Choroid plexus epithelial cell (primary cell): ENCODE results near the gene SP5.

Source experiments
- DNase-seq: peaks from one replicate; pipeline ENCODE4 v3.0.0-alpha.2; 2010; ENCODE audit warnings: low read depth
- H3K4me3 ChIP-seq: 2 replicates; pipeline ENCODE4 v1.5.1; 2011; ENCODE audit warnings: low read depth, mild to moderate bottlenecking, control low read depth, low read length, moderate library complexity
- CTCF ChIP-seq: conservative IDR thresholded peaks from 2 replicates; pipeline ENCODE4 v1.5.1; 2011; ENCODE audit warnings: low read depth, mild to moderate bottlenecking, control low read depth, inconsistent platforms, low read length, moderate library complexity

Gene SP5

DNA sequence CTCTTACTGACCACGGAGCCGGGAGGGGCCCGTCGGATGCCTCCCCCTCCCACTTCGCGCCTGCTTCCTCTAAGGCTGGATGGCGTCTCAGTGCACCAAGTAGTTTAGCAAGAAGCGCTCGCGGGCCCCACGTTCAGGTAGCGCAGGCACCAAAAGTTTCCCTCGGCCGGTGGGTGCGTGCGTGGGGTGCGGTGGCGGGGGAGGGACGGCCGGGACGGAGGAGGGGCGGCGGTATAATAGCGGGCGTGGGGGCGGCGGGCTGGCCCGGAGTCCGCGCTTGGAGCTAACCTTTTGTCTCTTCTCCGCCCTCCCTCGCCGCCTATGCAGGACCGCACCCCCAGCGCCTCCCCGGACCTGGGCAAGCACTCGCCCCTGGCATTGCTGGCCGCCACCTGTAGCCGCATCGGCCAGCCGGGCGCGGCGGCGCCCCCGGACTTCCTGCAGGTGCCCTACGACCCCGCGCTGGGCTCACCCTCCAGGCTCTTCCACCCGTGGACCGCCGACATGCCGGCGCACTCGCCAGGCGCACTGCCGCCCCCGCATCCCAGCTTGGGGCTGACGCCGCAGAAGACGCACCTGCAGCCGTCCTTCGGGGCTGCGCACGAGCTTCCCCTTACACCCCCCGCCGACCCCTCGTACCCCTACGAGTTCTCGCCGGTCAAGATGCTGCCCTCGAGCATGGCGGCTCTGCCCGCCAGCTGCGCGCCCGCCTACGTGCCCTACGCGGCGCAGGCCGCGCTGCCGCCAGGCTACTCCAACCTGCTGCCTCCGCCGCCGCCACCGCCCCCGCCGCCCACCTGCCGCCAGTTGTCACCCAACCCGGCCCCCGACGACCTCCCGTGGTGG, 1.0 kb downstream of the SP5 start:
- H3K4me3 ChIP-seq, result no peak overlapping the region
- TF ChIP-seq CTCF, result no peak
- DNase-seq, result no peak

DNA sequence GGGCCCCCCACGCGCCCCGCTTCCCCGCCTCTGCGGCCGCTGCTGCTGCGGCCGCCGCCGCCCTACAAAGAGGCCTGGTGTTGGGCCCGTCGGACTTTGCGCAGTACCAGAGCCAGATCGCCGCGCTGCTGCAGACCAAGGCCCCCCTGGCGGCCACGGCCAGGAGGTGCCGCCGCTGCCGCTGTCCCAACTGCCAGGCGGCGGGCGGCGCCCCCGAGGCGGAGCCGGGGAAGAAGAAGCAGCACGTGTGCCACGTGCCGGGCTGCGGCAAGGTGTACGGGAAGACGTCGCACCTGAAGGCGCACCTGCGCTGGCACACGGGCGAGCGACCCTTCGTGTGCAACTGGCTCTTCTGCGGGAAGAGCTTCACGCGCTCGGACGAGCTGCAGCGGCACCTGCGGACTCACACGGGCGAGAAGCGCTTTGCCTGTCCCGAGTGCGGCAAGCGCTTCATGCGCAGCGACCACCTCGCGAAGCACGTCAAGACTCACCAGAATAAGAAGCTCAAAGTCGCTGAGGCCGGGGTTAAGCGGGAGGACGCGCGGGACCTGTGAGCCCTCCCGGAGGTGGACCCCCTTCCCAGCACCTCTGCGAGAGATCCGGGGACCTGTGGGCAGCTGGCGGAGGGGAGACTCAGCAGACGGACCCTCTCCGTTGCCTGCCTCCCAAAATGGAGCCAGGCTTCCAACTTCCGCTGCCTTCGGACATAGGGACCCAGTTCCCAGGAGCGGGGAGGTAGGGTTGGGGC, 1.9 kb downstream of the SP5 start:
- DNase-seq, result peak; percentile 29
- no peak overlapping the region for H3K4me3 ChIP-seq
- peak; percentile 41 for TF ChIP-seq CTCF

DNA sequence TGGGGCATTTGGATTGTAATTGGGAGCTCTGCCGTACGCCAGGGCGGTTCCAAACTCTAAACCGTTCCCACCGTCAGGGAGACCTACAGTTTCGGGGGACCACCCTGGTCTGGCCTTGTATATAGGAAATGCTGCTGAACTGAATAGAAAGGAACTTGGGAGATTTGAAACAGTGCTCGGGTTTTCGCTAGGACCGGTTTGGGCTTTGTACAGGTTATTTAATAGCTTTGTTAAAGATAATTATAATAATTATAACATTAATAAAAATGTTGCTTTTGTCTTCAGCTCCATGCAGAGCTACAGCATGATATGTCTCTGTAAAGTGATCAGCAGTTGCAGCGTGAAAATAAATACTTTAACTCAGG, 2.4 kb downstream of the SP5 start:
- H3K4me3 ChIP-seq, result no peak overlapping the region
- no peak for DNase-seq
- TF ChIP-seq CTCF, result no peak

DNA sequence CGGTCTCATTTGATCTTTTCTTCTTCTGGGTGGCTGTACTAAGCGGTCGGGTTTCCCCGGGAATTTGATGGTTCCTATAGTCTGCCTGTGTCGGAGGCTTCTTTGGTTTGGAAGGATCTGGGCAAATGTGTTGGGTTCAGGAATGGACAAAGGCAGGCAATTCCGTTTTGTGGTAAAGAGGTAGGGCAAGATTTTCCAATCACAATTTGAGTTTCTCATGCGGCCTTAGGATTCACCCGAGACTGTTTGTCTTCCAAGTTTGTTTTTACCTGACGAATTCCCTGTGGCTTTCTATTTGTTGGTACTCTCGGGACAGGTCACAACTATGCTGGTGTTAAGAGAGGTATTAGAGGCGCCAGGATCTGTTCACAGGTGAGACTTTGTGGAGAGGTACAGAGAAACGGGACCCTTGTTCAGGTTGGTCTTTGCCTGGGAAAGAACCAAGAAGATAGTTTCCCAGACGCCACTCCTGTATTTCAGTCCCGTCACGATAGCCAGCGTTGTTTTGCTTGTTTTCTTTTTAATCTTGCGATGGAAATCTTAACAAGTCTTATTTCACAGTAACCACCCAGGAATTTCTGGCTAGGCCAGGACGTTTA, 3.0 kb downstream of the SP5 start:
- H3K4me3 ChIP-seq, result no peak overlapping the region
- TF ChIP-seq CTCF, result no peak
- no peak for DNase-seq

GRCh38 chr2:170719810-170720209, 4.7 kb downstream of the SP5 start:
- no peak for TF ChIP-seq CTCF
- no peak overlapping the region for H3K4me3 ChIP-seq
- no peak for DNase-seq

DNA sequence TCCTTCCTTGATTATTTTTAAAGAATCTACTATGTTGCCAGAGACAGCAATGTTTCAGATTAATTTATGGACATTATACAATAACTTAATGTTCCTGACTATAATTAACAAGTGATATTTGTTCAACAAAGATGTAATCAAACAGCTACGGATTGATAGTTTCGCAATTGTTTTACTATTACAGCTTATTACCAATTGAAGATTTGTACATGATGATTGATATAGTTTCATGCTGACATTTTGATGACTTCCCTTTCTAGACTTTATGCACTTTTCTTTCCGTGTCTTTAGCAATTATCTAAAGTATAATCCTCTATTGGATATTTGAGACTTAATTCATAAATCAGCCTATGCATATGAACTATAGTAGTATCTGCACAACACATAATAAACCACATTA, 6.5 kb downstream of the SP5 start:
- no peak for TF ChIP-seq CTCF
- no peak overlapping the region for H3K4me3 ChIP-seq
- no peak for DNase-seq
